Measurements from ENCODE around the gene MPL.
"Not testable (repeated sequence)": the region's sequence is repeated elsewhere in the genome, so short reads cannot be mapped to it uniquely, and the experiment has no call there.

Gene MPL

GRCh38 chr1:43358121-43358745, 20.6 kb downstream of the MPL start:
- peak; percentile 32 for DNase-seq

- peak; percentile 97 for DNase-seq
Measured at GRCh38 chr1:43358746-43359693, 21.4 kb downstream of the MPL start, which contains the start of gene CDC20. CDC20 (plus strand) TSS chr1:43358981; CDS start chr1:43359216, 235 bp downstream.

GRCh38 chr1:43359696-43360095, 22.1 kb downstream of the MPL start:
- no peak for DNase-seq

- DNase-seq: no peak
Measured at GRCh38 chr1:43360616-43361015, 23.0 kb downstream of the MPL start.

DNA sequence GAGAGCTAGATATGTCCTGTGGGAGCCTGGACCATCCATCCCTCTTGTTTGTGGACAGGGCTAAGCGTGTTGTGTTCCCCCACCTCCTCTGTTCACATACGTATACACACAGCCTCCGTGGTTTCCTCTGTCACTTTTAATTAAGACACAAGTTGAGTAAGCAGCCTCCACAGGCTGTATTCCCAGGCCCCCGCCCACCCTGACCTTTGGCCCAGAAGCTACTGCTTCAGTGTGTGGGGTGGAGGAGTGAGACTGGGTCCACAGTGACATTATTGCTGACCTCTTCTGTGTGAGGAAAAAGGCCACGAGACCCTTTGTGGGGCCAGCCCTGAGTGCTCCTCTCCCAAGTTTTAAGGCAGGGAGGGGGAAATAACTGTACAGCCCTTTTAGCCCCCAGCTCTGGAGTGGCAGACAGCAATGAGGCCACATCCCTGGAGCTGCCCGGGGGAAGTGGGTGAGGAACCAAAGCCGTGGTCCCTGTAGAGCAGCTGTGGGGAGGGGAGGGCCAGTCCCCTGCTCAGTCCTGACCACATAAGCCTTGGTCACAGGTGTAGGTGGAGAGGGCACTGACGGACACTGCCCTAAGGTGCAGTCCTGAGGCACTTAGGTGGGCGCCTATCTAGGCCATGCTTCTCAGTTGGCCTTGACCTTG, 25.8 kb downstream of the MPL start:
- DNase-seq: no peak

DNA sequence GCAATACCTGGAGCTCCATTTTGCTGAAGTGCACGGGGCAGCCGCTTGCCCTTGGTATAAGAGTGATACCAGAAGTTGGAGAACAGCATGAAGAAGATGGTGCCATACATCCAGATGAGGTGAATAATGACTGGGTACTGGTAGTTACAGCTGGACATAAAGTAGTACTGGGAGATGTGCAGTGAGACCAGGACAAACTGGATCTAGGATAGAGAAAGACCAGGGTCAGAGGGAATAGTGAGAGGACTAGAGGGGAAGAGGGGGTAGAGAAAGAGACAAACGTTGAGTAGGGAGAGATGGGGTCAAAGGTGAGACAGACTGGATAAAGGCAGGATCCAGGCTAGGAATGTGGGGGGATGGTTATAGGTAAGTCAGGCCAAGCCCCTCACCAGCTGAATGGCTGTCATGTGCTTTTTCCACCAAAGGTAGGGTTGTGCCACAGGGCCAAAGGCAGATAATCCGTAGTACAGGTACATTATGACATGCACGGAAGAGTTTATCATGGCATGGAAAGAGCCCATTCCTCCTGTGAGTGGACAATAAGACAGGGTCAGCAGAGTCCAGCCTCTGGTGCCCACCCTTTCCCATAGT, 26.4 kb downstream of the MPL start:
- no peak for DNase-seq

- DNase-seq: no peak
Measured at GRCh38 chr1:43365678-43366077, 28.1 kb downstream of the MPL start.

GRCh38 chr1:43366179-43366578, 28.6 kb downstream of the MPL start:
- no peak for DNase-seq

DNA sequence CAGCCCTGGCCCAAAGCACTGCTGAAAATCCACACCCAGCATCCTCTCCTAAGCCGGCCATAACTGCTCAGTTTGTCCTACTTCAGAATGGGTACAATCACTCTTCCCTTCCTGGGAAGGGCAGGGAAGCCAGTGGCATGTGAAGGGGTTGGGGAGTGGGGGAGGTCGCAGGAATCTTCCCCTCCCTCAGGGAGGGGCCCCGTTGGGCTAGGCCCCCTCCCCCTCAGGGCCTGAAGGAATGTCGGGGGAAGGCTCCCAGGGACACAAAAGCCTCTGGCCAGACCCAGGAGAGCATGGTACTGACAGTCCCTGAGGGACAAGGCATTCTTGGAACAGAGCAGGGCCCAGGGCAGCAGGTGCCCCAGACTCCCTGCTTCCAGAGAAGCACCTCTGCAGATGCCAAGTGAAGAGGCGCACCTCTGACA, 29.0 kb downstream of the MPL start:
- DNase-seq: no peak

- DNase-seq: peak; percentile 22
Measured at GRCh38 chr1:43367026-43367903, 29.6 kb downstream of the MPL start.

DNA sequence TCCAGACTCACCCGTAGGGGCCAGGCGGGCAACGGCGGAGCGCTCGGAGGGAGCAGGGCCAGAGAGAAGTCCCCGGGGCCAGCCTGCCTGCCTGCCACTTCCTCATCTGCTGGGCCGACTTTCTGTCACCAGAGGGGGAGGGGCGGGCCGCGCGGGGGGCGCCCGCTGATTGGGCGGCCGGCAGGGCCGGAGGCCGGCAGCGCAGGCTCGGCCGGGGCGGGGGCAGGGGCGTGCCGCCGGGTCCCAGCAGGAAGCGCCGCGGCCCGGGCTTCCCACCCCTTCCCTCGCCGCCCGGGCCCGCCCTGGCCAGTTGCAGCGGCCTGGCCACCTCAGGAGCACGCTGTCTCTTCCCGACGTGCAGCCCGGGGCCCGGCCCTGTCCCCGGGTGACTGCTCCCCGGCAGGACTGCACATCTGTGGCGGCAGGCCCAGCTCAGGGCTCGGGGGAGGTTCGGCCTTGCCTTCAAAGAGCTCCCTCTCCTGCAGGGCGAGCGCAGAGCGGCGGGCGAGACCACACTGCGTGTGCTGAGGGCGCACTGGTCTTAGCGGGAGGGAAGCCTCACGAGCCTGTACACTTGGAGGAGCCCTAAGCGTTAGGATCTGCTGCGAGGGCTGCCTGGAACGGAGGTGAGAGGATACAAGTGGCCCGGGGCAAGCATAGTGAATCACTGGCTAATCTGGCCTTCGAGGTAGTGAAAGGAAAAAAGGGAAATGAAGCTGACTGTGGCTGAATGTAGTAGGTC, 30.5 kb downstream of the MPL start, which contains the start of gene ELOVL1:
TSS of gene ELOVL1 (minus strand) at position 108 of the 742 bp plus-strand sequence. CDS start 2,402 bp downstream, outside the sequence.
- peak; percentile 87 for DNase-seq

DNA sequence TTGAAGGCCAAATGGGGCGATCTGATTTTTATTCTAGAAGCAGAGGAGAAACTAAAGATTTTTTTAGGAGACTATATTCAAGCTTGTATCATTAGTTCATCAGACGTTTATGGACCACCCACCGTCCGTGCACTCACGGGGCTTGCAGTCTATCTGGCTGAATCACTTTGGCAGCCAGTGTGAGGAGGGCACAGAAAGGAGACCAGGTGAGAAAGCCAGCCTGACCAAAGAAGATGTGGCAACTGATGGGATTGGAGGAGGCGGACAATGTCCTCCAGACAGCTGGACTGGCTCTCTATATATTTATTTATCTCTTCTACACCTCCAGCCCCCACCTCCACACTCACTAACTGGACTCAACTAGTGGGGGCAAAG, 31.0 kb downstream of the MPL start:
- DNase-seq: no peak

DNA sequence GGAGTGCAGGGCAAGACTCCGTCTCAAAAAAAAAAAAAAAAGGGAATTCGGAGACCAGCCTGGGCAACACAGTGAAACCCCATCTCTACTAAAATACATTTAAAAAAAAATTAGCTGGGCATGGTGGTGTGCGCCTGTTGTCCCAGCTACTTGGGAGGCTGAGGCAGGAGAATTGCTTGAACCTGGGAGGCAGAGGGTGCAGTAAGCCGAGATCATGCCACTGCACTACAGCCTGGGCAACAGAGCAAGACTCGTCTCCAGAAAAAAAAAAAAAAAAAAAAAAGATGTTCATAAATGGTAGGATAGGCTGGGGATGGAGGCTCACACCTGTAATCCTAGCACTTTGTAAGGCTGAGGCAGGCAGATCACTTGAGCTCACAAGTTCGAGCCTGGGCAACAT, 32.2 kb downstream of the MPL start:
- not testable (repeated sequence) for DNase-seq

DNA sequence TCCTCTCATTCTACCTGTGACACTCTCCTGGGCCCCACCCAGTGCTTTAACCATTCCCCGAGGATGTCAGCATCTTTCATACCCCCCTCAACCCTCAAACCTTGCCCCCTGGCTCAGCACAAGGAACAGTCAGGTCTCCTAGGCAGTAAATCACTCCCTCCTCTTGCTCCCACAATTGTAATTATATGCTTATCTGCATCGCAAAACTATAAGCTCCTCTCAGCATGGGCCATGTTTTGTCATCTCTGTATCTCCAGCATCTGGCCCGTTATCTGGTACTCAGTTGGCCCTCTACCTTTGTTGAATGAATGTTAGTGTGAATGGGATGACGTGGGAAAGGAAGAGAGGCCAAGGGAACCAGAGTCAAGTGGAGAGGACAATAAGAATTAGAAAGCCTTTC, 32.9 kb downstream of the MPL start:
- no peak for DNase-seq

DNA sequence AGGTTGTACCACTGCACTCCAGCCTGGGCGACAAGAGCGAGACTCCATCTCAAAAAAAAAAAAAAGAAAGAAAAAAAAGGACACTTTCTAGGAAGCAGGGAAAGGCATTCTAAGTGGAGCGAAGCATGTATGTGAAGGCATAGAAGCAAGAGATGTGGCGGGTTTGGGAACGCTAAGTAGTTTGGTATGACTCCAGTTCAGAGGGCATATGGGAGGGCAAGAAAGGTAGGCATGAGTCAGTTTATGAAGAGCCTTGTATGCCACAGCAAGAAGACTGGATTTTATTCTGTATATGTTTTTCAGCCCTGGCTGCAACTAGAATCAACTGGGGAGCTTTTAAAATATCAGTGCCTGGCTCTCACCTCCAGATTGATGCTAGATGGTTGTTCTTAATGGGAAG, 34.6 kb downstream of the MPL start:
- no peak for DNase-seq

GRCh38 chr1:43373066-43373940, 35.7 kb downstream of the MPL start:
- DNase-seq: no peak

DNA sequence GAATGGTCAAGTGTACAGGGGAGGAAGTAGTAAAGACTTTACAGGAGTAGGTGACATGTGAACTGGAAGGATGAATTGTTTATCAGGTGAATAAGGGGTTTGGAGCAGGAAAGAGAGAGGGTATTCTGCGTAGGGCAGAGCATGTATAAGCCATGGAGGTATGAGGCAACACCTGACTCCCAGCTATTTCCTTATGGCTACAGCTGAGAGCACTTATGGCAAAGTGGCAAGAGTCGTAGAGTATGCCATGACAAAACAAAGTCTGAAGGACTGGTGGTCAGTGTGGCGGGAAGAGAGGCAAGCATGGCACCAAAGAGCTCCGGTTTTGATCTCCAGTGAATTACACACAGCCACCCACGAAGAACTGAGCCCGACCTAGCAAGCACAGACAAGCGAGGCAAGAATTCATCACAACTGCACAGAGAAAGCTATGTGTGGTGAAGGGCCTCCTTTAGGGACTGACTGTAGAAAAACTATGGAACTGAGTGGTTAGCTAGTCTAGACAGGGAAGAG, 39.2 kb downstream of the MPL start:
- no peak for DNase-seq

GRCh38 chr1:43377831-43378230, 40.2 kb downstream of the MPL start:
- no peak for DNase-seq

GRCh38 chr1:43379476-43379875, 41.9 kb downstream of the MPL start:
- no peak for DNase-seq

GRCh38 chr1:43381612-43382011, 44.0 kb downstream of the MPL start:
- no peak for DNase-seq

Measured in CD4-positive, alpha-beta T cell treated with Interleukin-21 for 1 hour (primary cell).